ENCODE data around the gene MBP.

GRCh38 chr18:77091366-77091765 lies 41.2 kb downstream of the MBP start:
- TF ChIP-seq POLR2A (IDR thresholded peaks at IDR 0.05; ENCODE audit: low read depth, low read length) (no peak), POLR2AphosphoS5 (IDR thresholded peaks at IDR 0.05; ENCODE audit: low read depth, low read length) (no peak), TAF1 (IDR thresholded peaks at IDR 0.05; ENCODE audit: borderline replicate concordance, low read depth, low read length) (no peak)

Data from GM12892 (cell line).